K562 (cell line): ENCODE results near the gene F13B. TPM values are rescaled to one million over a fixed set of nuclear protein-coding genes. Genes with fewer than 3 reads are reported as not detected.
"Not testable (repeated sequence)": the region's sequence is repeated elsewhere in the genome, so short reads cannot be mapped to it uniquely, and the experiment has no call there.

Experiments used
- ATAC-seq: fragments of 200-7000 bp; cut with Tn5 transposase; 3 replicates; pipeline ENCODE4 v1.9.1; 2020; ENCODE audit warnings: moderate library complexity
- BruUV-seq: library from RNA; stranded (reverse); fragments of 400-500 nt; replicated peaks from 2 replicates; lab custom pipeline; 2021; lab: Mats Ljungman, UMichigan
- CTCF ChIA-PET: fragments of 300-600 bp; formaldehyde crosslinking; extraction: SDS; loops from one replicate; lab custom pipeline; 2021; ENCODE audit warnings: low intra/inter-chr PET ratio; lab: Yijun Ruan, JAX
- POLR2A ChIA-PET: fragments of 300-600, 350-650 bp; sonication (Branson Sonifier 250); formaldehyde crosslinking; extraction: SDS; loops from one replicate; lab custom pipeline; 2021; ENCODE audit warnings: antibody characterized with exemption, inconsistent platforms; lab: Yijun Ruan, JAX
- DNase-seq, 4 experiments: peaks; one replicate each; pipeline versions ENCODE4 v3.0.0 to v3.0.0-alpha.2; 2011 to 2018; ENCODE audit warnings: low spot score in 3 of 4, mixed read lengths in 3 of 4; ENCODE audit errors: extremely low read depth in 1 of 4
- FAIRE-seq: peaks from 2 replicates; lab custom pipeline; 2011; peaks lifted over from hg19 to GRCh38; lab: Jason Lieb, UNC
- H2AFZ ChIP-seq: 2 replicates; pipeline ENCODE4 v1.6.0; 2011; ENCODE audit warnings: low read depth, low read length, control low read depth, inconsistent platforms
- H3K27ac ChIP-seq: fragments of 200-600 bp; 3 replicates; pipeline ENCODE4 v1.8.0; 2011; ENCODE audit warnings: low read depth, mild to moderate bottlenecking, control low read depth, inconsistent platforms, low read length, moderate library complexity, mixed read lengths; ENCODE audit errors: extremely low read depth
- H3K27me3 ChIP-seq, 2 experiments: fragments of 300-600 bp in 1 of 2; 2 replicates in 1 of 2; 3 replicates in 1 of 2; pipeline versions ENCODE4 v1.6.0 to v1.8.0; 2011; ENCODE audit warnings: inconsistent platforms in 2 of 2, low read length in 2 of 2, mild to moderate bottlenecking in 1 of 2, mixed read lengths in 1 of 2, moderate library complexity in 1 of 2; ENCODE audit not compliant: control insufficient read depth in 2 of 2, insufficient read depth in 2 of 2
- H3K36me3 ChIP-seq: fragments of 300-600 bp; 3 replicates; pipeline ENCODE4 v1.8.0; 2011; ENCODE audit warnings: mild to moderate bottlenecking, low read length, inconsistent platforms; ENCODE audit not compliant: control insufficient read depth, insufficient read depth
- H3K4me1 ChIP-seq, 2 experiments: fragments of 200-600 bp in 1 of 2; replicated peaks in 1 of 2; 2 replicates in 1 of 2; 3 replicates in 1 of 2; pipeline versions ENCODE4 v1.5.1 to v1.8.0; 2011; ENCODE audit warnings: inconsistent platforms in 2 of 2, low read length in 2 of 2, mild to moderate bottlenecking in 1 of 2, mixed read lengths in 1 of 2, moderate library complexity in 1 of 2; ENCODE audit not compliant: control insufficient read depth in 2 of 2, insufficient read depth in 2 of 2
- H3K4me2 ChIP-seq: 2 replicates; pipeline ENCODE4 v1.6.1; 2011; ENCODE audit warnings: low read length, control low read depth, inconsistent platforms, mixed read lengths; ENCODE audit not compliant: insufficient read depth
- H3K4me3 ChIP-seq: fragments of 200-600 bp; sonication (generic), shearing (Covaris generic); 2 replicates; pipeline ENCODE4 v1.5.1; 2016; ENCODE audit warnings: control low read depth, inconsistent platforms
- H3K79me2 ChIP-seq: fragments of 200-600 bp; 3 replicates; pipeline ENCODE4 v1.8.0; 2011; ENCODE audit warnings: low read length, inconsistent platforms; ENCODE audit not compliant: control insufficient read depth, insufficient read depth
- H3K9ac ChIP-seq, 2 experiments: 2 replicates each; pipeline versions ENCODE4 v1.6.0 to v1.6.1; 2011; ENCODE audit warnings: low read depth in 2 of 2, low read length in 2 of 2, control low read depth in 1 of 2, inconsistent platforms in 1 of 2, mild to moderate bottlenecking in 1 of 2, mixed read lengths in 1 of 2; ENCODE audit not compliant: insufficient read depth in 1 of 2
- H3K9me1 ChIP-seq: one replicate; pipeline ENCODE4 v1.6.0; 2011; ENCODE audit warnings: inconsistent platforms, mild to moderate bottlenecking, low read length, moderate library complexity; ENCODE audit not compliant: control insufficient read depth, insufficient read depth
- H3K9me3 ChIP-seq: replicated peaks from 2 replicates; pipeline ENCODE4 v1.5.1; 2011; ENCODE audit warnings: low read depth, low read length, inconsistent platforms; ENCODE audit not compliant: control insufficient read depth, insufficient read depth
- H4K20me1 ChIP-seq: replicated peaks from 2 replicates; pipeline ENCODE4 v1.6.1; 2011; ENCODE audit warnings: low read length, inconsistent platforms, mixed read lengths; ENCODE audit not compliant: control insufficient read depth, insufficient read depth
- ASH1L ChIP-seq: fragments of 450-650 bp; IDR thresholded peaks from 2 replicates; pipeline ENCODE4 v1.6.1; 2018; ENCODE audit warnings: borderline replicate concordance, mild to moderate bottlenecking, low read depth; ENCODE audit not compliant: partially characterized antibody
- BRF1 ChIP-seq: IDR thresholded peaks from 3 replicates; pipeline ENCODE4 v1.6.1; 2011; ENCODE audit warnings: borderline replicate concordance, mild to moderate bottlenecking; ENCODE audit not compliant: insufficient read length; ENCODE audit errors: extremely low read depth
- DLX4 ChIP-seq: fragments of 250-450 bp; sonication (Bioruptor Pico); IDR thresholded peaks from 2 replicates; pipeline ENCODE4 v1.6.1; 2021; ENCODE audit warnings: mild to moderate bottlenecking
- ESRRB ChIP-seq: fragments of 250-450 bp; sonication (Bioruptor Pico); IDR thresholded peaks from 2 replicates; pipeline ENCODE4 v1.5.0; 2020; ENCODE audit warnings: mild to moderate bottlenecking, moderate library complexity, borderline replicate concordance
- FOS ChIP-seq: IDR thresholded peaks from 3 replicates; pipeline ENCODE4 v1.6.1; 2011; ENCODE audit not compliant: insufficient read length; ENCODE audit errors: extremely low read depth
- HDAC6 ChIP-seq: IDR thresholded peaks from 2 replicates; pipeline ENCODE4 v1.6.1; 2012; ENCODE audit warnings: low read depth, mild to moderate bottlenecking, control low read depth, inconsistent platforms, low read length, moderate library complexity
- KHSRP ChIP-seq: fragments of 450-650 bp; IDR thresholded peaks from 2 replicates; pipeline ENCODE4 v1.6.1; 2017
- KLF10 ChIP-seq: fragments of 250-450 bp; sonication (Bioruptor Pico); IDR thresholded peaks from 2 replicates; pipeline ENCODE4 v1.6.1; 2021; ENCODE audit warnings: matching md5 sums
- KLF6 ChIP-seq: fragments of 250-450 bp; sonication (Bioruptor Pico); IDR thresholded peaks from 2 replicates; pipeline ENCODE4 v1.4.0; 2020; ENCODE audit warnings: mild to moderate bottlenecking, moderate library complexity, borderline replicate concordance
- MYNN ChIP-seq, 2 experiments: sonication (generic); formaldehyde crosslinking in 1 of 2; IDR thresholded peaks; 2 replicates each; pipeline versions ENCODE4 v1.5.0 to v1.6.1; 2016 to 2020; ENCODE audit warnings: antibody characterized with exemption in 1 of 2, missing genetic modification reagents in 1 of 2
- SMARCA4 ChIP-seq: fragments of 450-650 bp; IDR thresholded peaks from 2 replicates; pipeline ENCODE4 v1.6.1; 2016
- SRSF7 ChIP-seq: fragments of 200-400 bp; formaldehyde crosslinking; optimal IDR thresholded peaks from 2 replicates; pipeline ENCODE3; 2017; ENCODE audit warnings: mild to moderate bottlenecking, low read depth, low read length
- ZFP1 ChIP-seq: fragments of 450-650 bp; formaldehyde crosslinking; IDR thresholded peaks from 2 replicates; pipeline ENCODE4 v1.4.0; 2020; ENCODE audit warnings: mild to moderate bottlenecking, mixed read lengths
- ZNF263 ChIP-seq: sonication (generic); formaldehyde crosslinking; IDR thresholded peaks from 2 replicates; pipeline ENCODE4 v1.8.0; 2022; ENCODE audit warnings: mild to moderate bottlenecking, missing genetic modification reagents, borderline replicate concordance
- ZNF444 ChIP-seq: fragments of 250-450 bp; sonication (Bioruptor Pico); IDR thresholded peaks from 2 replicates; pipeline ENCODE4 v1.4.0; 2020; ENCODE audit warnings: mild to moderate bottlenecking, moderate library complexity
- WGBS: fragments of 100-300 bp; shearing (Covaris generic); methylation state at CpG from one replicate; pipeline ENCODE4 v1.1.6; 2016; ENCODE audit warnings: low coverage, mixed read lengths; ENCODE audit not compliant: insufficient coverage; ENCODE audit errors: missing lambda C conversion rate; 5-methylcytosine and 5-hydroxymethylcytosine counted together
- in situ Hi-C: fragments of 300-500 bp; cut with MboI; formaldehyde crosslinking; loops from 4 replicates; pipeline ENCODE4 v1.15.0; 2018; ENCODE audit warnings: inconsistent platforms, mixed read lengths
- intact Hi-C: fragments of 100-400 bp; cut with micrococcal nuclease; formaldehyde crosslinking; loops from 2 replicates; pipeline ENCODE4 v1.14.2; 2022
- polyA plus RNA-seq, 8 experiments: library from polyadenylated mRNA; depleted of rRNA in 4 of 8; stranded (reverse) in 5 of 8; unstranded in 3 of 8; fragments of >200 nt; fragmentation: Nextera tagmentation in 2 of 8; fragmentation: Illumina TruSeq in 1 of 8; extraction: Ambion mirVana in 2 of 8; extraction: Trizol in 1 of 8; gene quantifications; 2 replicates each; pipeline versions ENCODE4 v1.2.1 to v1.2.3, GENCODE V29; 2011 to 2014; ENCODE audit warnings: inconsistent platforms in 1 of 8, missing spikeins in 1 of 8
- total RNA-seq, 7 experiments: library from RNA; depleted of rRNA in 6 of 7; stranded (reverse); fragments of >200 nt in 6 of 7; fragmentation: Illumina TruSeq in 2 of 7; extraction: Trizol in 2 of 7; gene quantifications; 2 replicates each; pipeline versions ENCODE4 v1.2.1 to v1.2.3, GENCODE V29; 2011 to 2021; ENCODE audit warnings: low replicate concordance in 1 of 7

F13B gene
- total and polyA plus RNA-seq, 9 of the 15 experiments (the other 6 are each of a cell fraction or from before 2014, with no cell fraction given), result not detected

- H3K4me3 ChIP-seq, H3K9me1 ChIP-seq, intact Hi-C loops, H3K27me3 ChIP-seq, H4K20me1 ChIP-seq, H3K36me3 ChIP-seq, ATAC-seq, FAIRE-seq, DNase-seq, in situ Hi-C loops, H2AFZ ChIP-seq, H3K27ac ChIP-seq, H3K4me2 ChIP-seq, H3K9ac ChIP-seq, H3K9me3 ChIP-seq, BruUV-seq, H3K79me2 ChIP-seq, POLR2A ChIA-PET, H3K4me1 ChIP-seq, CTCF ChIA-PET: not testable (repeated sequence)
- 0% methylated on average over 5 of the region's 6 CpGs for WGBS
These were observed 32.3 kb downstream of the F13B start for GRCh38 chr1:197034631-197035339.

GRCh38 chr1:197029749-197030148 lies 37.3 kb downstream of the F13B start:
- no peaks in the 10 kb centered on the region for H3K27me3 ChIP-seq
- ATAC-seq, result no peak
- no peak overlapping the region for H3K4me2 ChIP-seq
- in situ Hi-C loops (no loop called here), intact Hi-C loops (no loop called here)
- H3K79me2 ChIP-seq, result no peaks in the 10 kb centered on the region
- no peak overlapping the region for H2AFZ ChIP-seq
- ChIA-PET CTCF (no interaction called here), POLR2A (interaction anchor here (0.6 kb wide), 2 partner anchors 161 to 907 kb away, joined by 3 read pairs; no protein-coding TSS in a partner anchor)
- FAIRE-seq, result no peak
- no peaks in the 10 kb centered on the region for H3K4me1 ChIP-seq
- no peak overlapping the region for H3K27ac ChIP-seq
- H4K20me1 ChIP-seq, result no peaks in the 10 kb centered on the region
- no TSS peak for BruUV-seq
- H3K36me3 ChIP-seq, result no peaks in the 10 kb centered on the region
- DNase-seq, result no peak
- H3K9me3 ChIP-seq, result no peaks in the 10 kb centered on the region; the same call in 1 of the 2 replicates
- H3K4me3 ChIP-seq, result no peak overlapping the region
- no peaks in the 10 kb centered on the region for H3K9me1 ChIP-seq
- H3K9ac ChIP-seq, result no peak overlapping the region
- TF ChIP-seq ZFP1 (CRISPR knock-in tag), result no peak
- no peak for TF ChIP-seq ZNF263
- TF ChIP-seq SMARCA4, result no peak
- no peak for TF ChIP-seq ESRRB (CRISPR knock-in tag)
- TF ChIP-seq ASH1L, result no peak
- TF ChIP-seq KLF10 (CRISPR knock-in tag), result no peak
- TF ChIP-seq FOS, result no peak
- no peak for TF ChIP-seq MYNN (IDR thresholded peaks at IDR 0.05)
- no peak for TF ChIP-seq MYNN (CRISPR knock-in tag; IDR thresholded peaks at IDR 0.05)
- no peak for TF ChIP-seq SRSF7
- no peak for TF ChIP-seq HDAC6
- TF ChIP-seq BRF1, result no peak
- no peak for TF ChIP-seq DLX4 (CRISPR knock-in tag)
- no peak for TF ChIP-seq KHSRP
- no peak for TF ChIP-seq ZNF444 (CRISPR knock-in tag)
- no peak for TF ChIP-seq KLF6 (CRISPR knock-in tag)
